Epithelial cell of esophagus (primary cell): Measurements from ENCODE around the gene HERC2.
"Not testable (repeated sequence)": the region's sequence is repeated elsewhere in the genome, so short reads cannot be mapped to it uniquely, and the experiment has no call there.

Source experiments
- DNase-seq: peaks from one replicate; pipeline ENCODE4 v3.0.0; 2010; ENCODE audit warnings: low read depth
- H3K4me3 ChIP-seq: 2 replicates; pipeline ENCODE4 v1.5.1; 2011; ENCODE audit warnings: mild to moderate bottlenecking, low read length, control low read depth
- TF ChIP-seq, protein P1 (sequence below): IDR thresholded peaks from 2 replicates; pipeline ENCODE4 v1.5.1; 2011; ENCODE audit warnings: low read depth, mild to moderate bottlenecking, low read length, control low read depth, inconsistent platforms; ENCODE audit not compliant: insufficient read depth; ENCODE audit errors: missing control alignments

HERC2 gene

GRCh38 chr15:28260722-28261121 lies 61.3 kb downstream of the HERC2 start:
- no peak for DNase-seq
- TF ChIP-seq, protein P1, sequence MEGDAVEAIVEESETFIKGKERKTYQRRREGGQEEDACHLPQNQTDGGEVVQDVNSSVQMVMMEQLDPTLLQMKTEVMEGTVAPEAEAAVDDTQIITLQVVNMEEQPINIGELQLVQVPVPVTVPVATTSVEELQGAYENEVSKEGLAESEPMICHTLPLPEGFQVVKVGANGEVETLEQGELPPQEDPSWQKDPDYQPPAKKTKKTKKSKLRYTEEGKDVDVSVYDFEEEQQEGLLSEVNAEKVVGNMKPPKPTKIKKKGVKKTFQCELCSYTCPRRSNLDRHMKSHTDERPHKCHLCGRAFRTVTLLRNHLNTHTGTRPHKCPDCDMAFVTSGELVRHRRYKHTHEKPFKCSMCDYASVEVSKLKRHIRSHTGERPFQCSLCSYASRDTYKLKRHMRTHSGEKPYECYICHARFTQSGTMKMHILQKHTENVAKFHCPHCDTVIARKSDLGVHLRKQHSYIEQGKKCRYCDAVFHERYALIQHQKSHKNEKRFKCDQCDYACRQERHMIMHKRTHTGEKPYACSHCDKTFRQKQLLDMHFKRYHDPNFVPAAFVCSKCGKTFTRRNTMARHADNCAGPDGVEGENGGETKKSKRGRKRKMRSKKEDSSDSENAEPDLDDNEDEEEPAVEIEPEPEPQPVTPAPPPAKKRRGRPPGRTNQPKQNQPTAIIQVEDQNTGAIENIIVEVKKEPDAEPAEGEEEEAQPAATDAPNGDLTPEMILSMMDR, result no peak
- no peak overlapping the region for H3K4me3 ChIP-seq

GRCh38 chr15:28260317-28260716 lies 61.7 kb downstream of the HERC2 start:
- DNase-seq, result no peak
- no peak overlapping the region for H3K4me3 ChIP-seq
- TF ChIP-seq, protein P1, result no peak

DNA sequence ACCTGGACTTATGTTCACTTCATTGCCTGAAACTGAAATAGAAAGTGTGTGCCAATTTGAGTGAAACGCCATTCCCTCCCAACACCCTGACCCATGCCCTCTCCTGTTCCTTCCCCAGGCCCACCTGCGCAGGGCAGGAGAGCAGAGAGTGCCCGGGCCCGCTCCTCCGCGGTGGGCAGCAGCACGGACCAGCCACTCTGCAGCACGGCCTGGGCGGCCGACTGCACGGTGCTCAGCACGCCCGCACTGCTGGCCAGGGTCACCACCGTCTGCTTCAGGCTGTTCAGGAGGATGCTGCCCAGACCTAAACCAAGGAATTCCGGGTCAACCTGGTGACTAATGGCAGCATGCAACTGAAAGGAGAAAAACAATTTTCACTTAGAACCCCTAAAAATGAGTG lies 66.0 kb downstream of the HERC2 start:
- TF ChIP-seq, protein P1, result no peak
- DNase-seq, result no peak
- H3K4me3 ChIP-seq, result no peak overlapping the region

DNA sequence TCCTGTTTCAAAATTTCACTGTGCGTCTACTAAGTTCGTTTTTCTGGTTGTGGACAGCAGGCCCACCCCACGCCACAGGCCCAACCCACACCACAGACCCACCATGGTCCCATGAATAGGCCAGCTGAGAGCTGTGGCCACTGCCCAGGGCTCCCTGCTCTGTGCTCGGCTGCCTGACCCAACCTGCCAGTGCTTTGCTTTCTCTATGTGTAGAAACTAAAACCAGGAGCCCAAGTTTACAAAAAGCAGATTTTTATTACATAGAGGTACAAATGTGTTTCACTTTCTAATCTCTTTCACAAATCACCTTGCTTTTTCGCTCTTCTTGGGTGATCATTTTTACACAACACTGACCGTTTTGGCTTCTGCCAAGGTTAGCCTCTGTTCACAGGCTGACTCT lies 69.1 kb downstream of the HERC2 start:
- no peak for DNase-seq
- TF ChIP-seq, protein P1, result no peak
- no peak overlapping the region for H3K4me3 ChIP-seq

DNA sequence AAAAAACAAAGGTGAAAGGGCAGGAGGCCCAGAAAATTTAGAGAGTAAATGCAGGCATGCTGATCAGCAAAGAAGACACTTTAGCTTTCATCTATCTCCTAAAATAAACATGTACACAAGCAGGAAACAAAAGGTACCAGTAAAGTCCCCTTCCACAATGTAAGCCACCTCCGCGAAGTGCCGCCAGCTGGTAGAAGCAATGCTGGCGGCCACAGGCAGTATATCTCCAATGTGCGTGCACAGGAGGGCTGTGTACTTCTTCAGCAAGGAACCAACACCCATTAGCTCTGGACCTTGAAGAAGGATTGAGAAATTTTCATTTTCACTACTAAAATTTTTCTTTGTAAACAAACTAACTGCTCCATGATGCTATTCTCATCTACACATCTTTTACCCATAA lies 75.4 kb downstream of the HERC2 start:
- H3K4me3 ChIP-seq, result no peak overlapping the region
- TF ChIP-seq, protein P1, result no peak
- no peak for DNase-seq

DNA sequence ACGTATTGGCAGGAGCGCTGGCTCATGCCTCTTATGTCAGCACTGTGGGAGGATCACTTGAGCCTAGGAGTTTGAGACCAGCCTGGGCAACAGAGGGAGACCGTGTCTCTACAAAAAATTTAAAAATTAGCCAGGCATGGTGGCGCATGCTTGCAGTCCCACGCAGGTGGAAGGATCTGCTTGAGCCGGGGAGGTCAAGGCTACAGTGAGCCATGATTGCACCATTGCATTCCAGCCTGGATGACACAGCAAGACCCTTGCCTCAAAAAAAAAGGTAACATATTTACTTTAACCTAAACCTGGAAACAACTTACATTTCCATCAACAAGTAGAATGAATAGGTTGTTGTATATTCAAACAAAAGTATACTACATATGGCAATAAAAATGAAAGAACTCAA lies 78.1 kb downstream of the HERC2 start:
- TF ChIP-seq, protein P1, result no peak
- no peak overlapping the region for H3K4me3 ChIP-seq
- DNase-seq, result no peak

- no peak overlapping the region for H3K4me3 ChIP-seq
- TF ChIP-seq, protein P1, result no peak
- no peak for DNase-seq
These were observed 78.6 kb downstream of the HERC2 start for GRCh38 chr15:28243399-28243798.

DNA sequence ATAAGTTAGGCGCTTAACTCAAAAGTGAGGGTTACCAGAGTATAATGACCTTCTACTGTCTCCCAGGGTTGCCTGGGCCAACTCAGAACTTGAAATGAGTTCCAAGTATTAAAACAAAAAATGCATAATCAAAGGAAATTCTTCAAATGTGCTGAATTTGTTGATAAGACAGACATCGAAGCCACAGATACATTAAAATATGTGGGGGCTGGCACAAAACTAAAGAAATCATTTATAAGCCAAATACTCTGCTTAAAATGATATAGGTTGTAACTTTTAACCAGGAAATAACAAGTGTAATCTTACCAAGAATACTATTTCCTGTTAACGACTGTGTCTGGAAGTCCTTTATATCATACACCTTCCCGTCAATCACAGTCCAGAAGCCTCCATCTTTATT lies 83.7 kb downstream of the HERC2 start:
- not testable (repeated sequence) for H3K4me3 ChIP-seq, DNase-seq

DNA sequence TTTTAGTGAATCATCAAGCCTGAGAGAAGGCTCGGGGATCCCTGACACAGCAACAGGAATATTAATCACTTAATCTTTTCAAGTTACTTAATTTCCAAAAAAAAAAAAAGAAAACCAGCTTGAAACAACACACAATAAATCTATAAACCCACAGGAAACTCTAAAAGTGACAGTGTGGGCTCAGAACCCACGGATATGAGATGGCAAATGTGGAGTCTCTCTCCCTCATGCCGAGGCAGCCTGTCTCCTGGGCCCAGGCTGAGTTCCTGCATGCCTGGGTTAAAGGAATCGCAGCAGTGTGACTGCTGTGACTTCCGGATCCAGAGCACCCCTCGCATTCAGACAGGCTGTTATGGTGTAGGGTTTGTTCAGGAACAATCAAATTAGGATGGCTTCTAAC lies 90.2 kb downstream of the HERC2 start:
- DNase-seq, H3K4me3 ChIP-seq: not testable (repeated sequence)

DNA sequence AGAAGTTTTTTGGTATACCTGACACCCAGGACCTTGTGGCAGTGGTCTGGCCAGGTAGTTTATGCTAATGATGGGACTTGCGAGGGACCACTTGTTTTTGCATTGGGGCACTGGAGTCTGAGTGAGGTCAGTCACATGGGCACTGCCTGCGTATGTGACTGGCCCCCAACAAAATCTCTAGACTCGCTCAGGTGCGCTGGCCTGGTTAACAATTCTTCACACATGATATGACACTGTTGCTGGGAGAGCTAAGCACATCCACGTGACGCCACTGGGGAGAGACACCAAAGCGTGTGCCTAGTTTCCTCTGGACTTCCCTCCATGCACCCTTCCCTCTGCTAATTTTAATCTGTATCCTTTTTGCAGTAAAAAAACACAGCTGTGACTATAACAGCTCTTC lies 90.6 kb downstream of the HERC2 start:
- DNase-seq, H3K4me3 ChIP-seq: not testable (repeated sequence)

GRCh38 chr15:28228990-28229640 lies 92.9 kb downstream of the HERC2 start:
- not testable (repeated sequence) for DNase-seq

More at GRCh38 chr15:28228990-28229640, 92.9 kb downstream of the HERC2 start:
- H3K4me3 ChIP-seq, result not testable (repeated sequence)
